ENCODE data around the gene LOC128125822.

LOC128125822 gene

DNA sequence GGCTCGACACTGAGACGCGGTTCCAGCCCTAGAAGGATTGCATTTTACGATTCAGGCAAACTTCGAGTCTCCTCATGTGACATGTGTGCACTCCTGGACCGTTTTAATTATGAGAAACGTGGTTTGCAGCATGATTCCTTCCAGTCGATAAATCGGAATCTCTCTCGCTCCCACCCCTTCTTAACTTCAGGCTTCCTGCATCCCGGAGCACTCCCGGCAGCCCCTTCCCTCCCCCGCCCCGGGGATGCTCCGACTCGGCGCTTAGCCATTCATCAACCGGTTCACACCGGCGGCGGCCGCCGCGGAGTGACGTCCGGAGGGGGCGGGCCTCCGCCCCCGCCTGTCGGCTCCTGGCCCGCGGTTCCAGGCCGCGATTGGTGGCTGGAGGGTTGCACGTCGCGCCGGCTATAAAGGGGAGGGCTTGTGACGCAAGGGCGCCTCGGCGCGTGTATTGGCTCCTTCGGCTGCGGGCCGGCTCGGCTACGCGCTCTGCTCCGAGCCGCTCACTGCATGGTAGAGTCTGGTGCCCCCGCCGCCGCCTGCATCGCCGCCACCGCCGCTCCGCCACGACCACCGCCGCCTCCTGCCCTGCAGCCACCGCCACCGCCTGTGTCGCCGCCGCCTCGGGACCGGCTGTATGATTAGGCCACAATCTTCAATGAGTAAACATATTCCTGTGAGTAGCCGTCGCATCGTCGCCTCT lies at the start of gene LOC128125822, which contains the start of gene PTP4A1:
Gene LOC128125822 (plus strand): TSS at position 437 of the 703 bp plus-strand sequence.
Gene PTP4A1 (plus strand): TSS at position 437 of the 703 bp plus-strand sequence. CDS start 4,401 bp downstream, outside the sequence.
- POLR2A ChIA-PET = no interaction called here
- Histone ChIP-seq H3K4me1 (ENCODE audit: control insufficient read depth, insufficient read depth, low read length) (peaks cover 17% of the 10 kb centered on the region; the same call in 1 of the 2 replicates), H3K27ac (ENCODE audit: extremely low read depth, low read depth, low read length) (peak within 1 kb of the TSS; percentile 96), H3K9me3 (ENCODE audit: control insufficient read depth, insufficient read depth, low read depth, low read length) (no peaks in the 10 kb centered on the region), H3K36me3 (ENCODE audit: control insufficient read depth in 2 of 2, insufficient read depth in 1 of 2, low read length in 2 of 2) (peaks cover 10 to 18% of the 10 kb centered on the region in 2 experiments), H3K4me3 (ENCODE audit: low read depth, low read length) (peak within 1 kb of the TSS; percentile 96)
- CTCF ChIA-PET = no interaction called here
- no peak for TF ChIP-seq ZNF521 (tag by site-specific recombination; IDR thresholded peaks at IDR 0.05)
- TF ChIP-seq, protein P1, sequence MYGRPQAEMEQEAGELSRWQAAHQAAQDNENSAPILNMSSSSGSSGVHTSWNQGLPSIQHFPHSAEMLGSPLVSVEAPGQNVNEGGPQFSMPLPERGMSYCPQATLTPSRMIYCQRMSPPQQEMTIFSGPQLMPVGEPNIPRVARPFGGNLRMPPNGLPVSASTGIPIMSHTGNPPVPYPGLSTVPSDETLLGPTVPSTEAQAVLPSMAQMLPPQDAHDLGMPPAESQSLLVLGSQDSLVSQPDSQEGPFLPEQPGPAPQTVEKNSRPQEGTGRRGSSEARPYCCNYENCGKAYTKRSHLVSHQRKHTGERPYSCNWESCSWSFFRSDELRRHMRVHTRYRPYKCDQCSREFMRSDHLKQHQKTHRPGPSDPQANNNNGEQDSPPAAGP (tag by site-specific recombination; IDR thresholded peaks at IDR 0.05) = peak; percentile 37; the same call in 1 of the 2 replicates
- peak; percentile 52; the same call in 1 of the 2 replicates for TF ChIP-seq ZNF792 (tag by site-specific recombination; IDR thresholded peaks at IDR 0.05)
- peak; percentile 87 for TF ChIP-seq SP3 (tag by site-specific recombination; IDR thresholded peaks at IDR 0.05)
- TF ChIP-seq, protein P2, sequence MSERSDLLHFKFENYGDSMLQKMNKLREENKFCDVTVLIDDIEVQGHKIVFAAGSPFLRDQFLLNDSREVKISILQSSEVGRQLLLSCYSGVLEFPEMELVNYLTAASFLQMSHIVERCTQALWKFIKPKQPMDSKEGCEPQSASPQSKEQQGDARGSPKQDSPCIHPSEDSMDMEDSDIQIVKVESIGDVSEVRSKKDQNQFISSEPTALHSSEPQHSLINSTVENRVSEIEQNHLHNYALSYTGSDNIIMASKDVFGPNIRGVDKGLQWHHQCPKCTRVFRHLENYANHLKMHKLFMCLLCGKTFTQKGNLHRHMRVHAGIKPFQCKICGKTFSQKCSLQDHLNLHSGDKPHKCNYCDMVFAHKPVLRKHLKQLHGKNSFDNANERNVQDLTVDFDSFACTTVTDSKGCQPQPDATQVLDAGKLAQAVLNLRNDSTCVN (tag by site-specific recombination; optimal IDR thresholded peaks at IDR 0.05) = peak; percentile 57
- no peak for TF ChIP-seq MYNN (tag by site-specific recombination; IDR thresholded peaks at IDR 0.05; ENCODE audit: borderline replicate concordance)
- TF ChIP-seq, protein P3, sequence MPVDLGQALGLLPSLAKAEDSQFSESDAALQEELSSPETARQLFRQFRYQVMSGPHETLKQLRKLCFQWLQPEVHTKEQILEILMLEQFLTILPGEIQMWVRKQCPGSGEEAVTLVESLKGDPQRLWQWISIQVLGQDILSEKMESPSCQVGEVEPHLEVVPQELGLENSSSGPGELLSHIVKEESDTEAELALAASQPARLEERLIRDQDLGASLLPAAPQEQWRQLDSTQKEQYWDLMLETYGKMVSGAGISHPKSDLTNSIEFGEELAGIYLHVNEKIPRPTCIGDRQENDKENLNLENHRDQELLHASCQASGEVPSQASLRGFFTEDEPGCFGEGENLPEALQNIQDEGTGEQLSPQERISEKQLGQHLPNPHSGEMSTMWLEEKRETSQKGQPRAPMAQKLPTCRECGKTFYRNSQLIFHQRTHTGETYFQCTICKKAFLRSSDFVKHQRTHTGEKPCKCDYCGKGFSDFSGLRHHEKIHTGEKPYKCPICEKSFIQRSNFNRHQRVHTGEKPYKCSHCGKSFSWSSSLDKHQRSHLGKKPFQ (tag by site-specific recombination; IDR thresholded peaks at IDR 0.05) = peak; percentile 100
- no peak for TF ChIP-seq ZNF654 (tag by site-specific recombination; IDR thresholded peaks at IDR 0.05; ENCODE audit: low read depth)
- no peak for TF ChIP-seq ZNF133 (tag by site-specific recombination; IDR thresholded peaks at IDR 0.05)
- no peak for TF ChIP-seq ZNF404 (tag by site-specific recombination; IDR thresholded peaks at IDR 0.05)
- TF ChIP-seq ZNF146 (tag by site-specific recombination; IDR thresholded peaks at IDR 0.05) = no peak
- peak; percentile 24; the same call in 1 of the 2 replicates for TF ChIP-seq YY1 (tag by site-specific recombination; IDR thresholded peaks at IDR 0.05)
- no peak for TF ChIP-seq MZF1 (tag by site-specific recombination; IDR thresholded peaks at IDR 0.05; ENCODE audit: borderline replicate concordance)
- TF ChIP-seq PRDM1 (tag by site-specific recombination; IDR thresholded peaks at IDR 0.05) = no peak
- peak; percentile 52; the same call in 1 of the 2 replicates for TF ChIP-seq WT1 (tag by site-specific recombination; IDR thresholded peaks at IDR 0.05)
- no peak for TF ChIP-seq ZNF211 (tag by site-specific recombination; IDR thresholded peaks at IDR 0.05; ENCODE audit: low read depth)
- TF ChIP-seq KLF1 (tag by site-specific recombination; IDR thresholded peaks at IDR 0.05) = peak; percentile 52
- no peak for TF ChIP-seq ZNF670 (tag by site-specific recombination; IDR thresholded peaks at IDR 0.05; ENCODE audit: low read depth)
- no peak for TF ChIP-seq ZNF157 (tag by site-specific recombination; IDR thresholded peaks at IDR 0.05)
- no peak for TF ChIP-seq ZNF843 (tag by site-specific recombination; IDR thresholded peaks at IDR 0.05)
- no peak for TF ChIP-seq ZNF560 (tag by site-specific recombination; IDR thresholded peaks at IDR 0.05; ENCODE audit: borderline replicate concordance)
- TF ChIP-seq SP7 (tag by site-specific recombination; IDR thresholded peaks at IDR 0.05) = no peak; the same call in 1 of the 2 replicates
- TF ChIP-seq, protein P4, sequence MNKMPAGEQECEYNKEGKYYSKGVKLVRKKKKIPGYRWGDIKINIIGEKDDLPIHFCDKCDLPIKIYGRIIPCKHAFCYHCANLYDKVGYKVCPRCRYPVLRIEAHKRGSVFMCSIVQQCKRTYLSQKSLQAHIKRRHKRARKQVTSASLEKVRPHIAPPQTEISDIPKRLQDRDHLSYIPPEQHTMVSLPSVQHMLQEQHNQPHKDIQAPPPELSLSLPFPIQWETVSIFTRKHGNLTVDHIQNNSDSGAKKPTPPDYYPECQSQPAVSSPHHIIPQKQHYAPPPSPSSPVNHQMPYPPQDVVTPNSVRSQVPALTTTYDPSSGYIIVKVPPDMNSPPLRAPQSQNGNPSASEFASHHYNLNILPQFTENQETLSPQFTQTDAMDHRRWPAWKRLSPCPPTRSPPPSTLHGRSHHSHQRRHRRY (tag by site-specific recombination; IDR thresholded peaks at IDR 0.05) = no peak
- no peak for TF ChIP-seq BCL11A (tag by site-specific recombination; IDR thresholded peaks at IDR 0.05; ENCODE audit: low read depth)
- no peak for TF ChIP-seq ZNF292 (tag by site-specific recombination; IDR thresholded peaks at IDR 0.05; ENCODE audit: borderline replicate concordance, low read depth)
- TF ChIP-seq ZNF544 (tag by site-specific recombination; IDR thresholded peaks at IDR 0.05) = no peak
- TF ChIP-seq ZBTB17 (tag by site-specific recombination; IDR thresholded peaks at IDR 0.05) = peak; percentile 95
- TF ChIP-seq ZNF561 (tag by site-specific recombination; IDR thresholded peaks at IDR 0.05; ENCODE audit: borderline replicate concordance) = 0 out of 2 replicates have a peak, but pooled peaks have one; percentile 27
- TF ChIP-seq ZSCAN23 (tag by site-specific recombination; IDR thresholded peaks at IDR 0.05) = no peak
- no peak for TF ChIP-seq ZNF223 (tag by site-specific recombination; IDR thresholded peaks at IDR 0.05)
- peak; percentile 75 for TF ChIP-seq GLIS2 (tag by site-specific recombination; IDR thresholded peaks at IDR 0.05)
